ENCODE results near the gene MST1. TPM values are rescaled to one million over a fixed set of nuclear protein-coding genes. Genes with fewer than 3 reads are reported as not detected.

MST1 gene
- total RNA-seq, 1 experiment from 2014 or later = 1.7 TPM

GRCh38 chr3:49673715-49674496 lies 15.4 kb downstream of the MST1 start, which contains the start of gene APEH:
TSS of gene APEH (plus strand) at chr3:49674351. CDS start at chr3:49674402, 51 bp downstream.
- no peaks in the 10 kb centered on the region for H3K9me2 ChIP-seq (replicated peaks; ENCODE audit: low read length)
- no peaks in the 10 kb centered on the region for H3F3A ChIP-seq (ENCODE audit: low read length, unreplicated experiment)
- ATAC-seq = peak; percentile 81
- H3K27me3 ChIP-seq (ENCODE audit: low read length) = no peaks in the 10 kb centered on the region
- BruUV-seq (replicated peaks) = no TSS peak
- intact Hi-C loops (cut with micrococcal nuclease) = loop anchor here (5.0 kb wide), 2 partner anchors 202 to 222 kb away; partner anchors contain the start of gene DAG1
- CTCF ChIA-PET = interaction anchor here (3.3 kb wide), 1 partner anchor 134 kb away, joined by 52 read pairs; no protein-coding TSS in a partner anchor
- DNase-seq = peak; percentile 98
- H3K4me1 ChIP-seq (ENCODE audit: insufficient read depth, low read length) = peaks cover 26% of the 10 kb centered on the region
- peaks cover 24% of the 10 kb centered on the region for H3K79me2 ChIP-seq (ENCODE audit: low read length)
- peak within 1 kb of the TSS; percentile 94 for H3K4me2 ChIP-seq (ENCODE audit: low read length)
- POLR2A ChIA-PET (ENCODE audit: unreplicated experiment) = no interaction called here
- H3K9me3 ChIP-seq (ENCODE audit: low read length) = no peaks in the 10 kb centered on the region
- H3K9ac ChIP-seq (ENCODE audit: low read length) = peak within 1 kb of the TSS; percentile 98
- peak within 1 kb of the TSS; percentile 89 for H3K27ac ChIP-seq (ENCODE audit: low read length)
- peak within 1 kb of the TSS; percentile 75 for H2AFZ ChIP-seq (ENCODE audit: low read length)
- peak within 1 kb of the TSS; percentile 88 for H3K4me3 ChIP-seq (ENCODE audit: low read length)
- no peaks in the 10 kb centered on the region for H4K20me1 ChIP-seq (ENCODE audit: low read length)
- TF ChIP-seq EZH2 (IDR thresholded peaks at IDR 0.05; ENCODE audit: low read length, unreplicated experiment) = no peak
- H3K36me3 ChIP-seq (ENCODE audit: low read depth, low read length) = peaks cover 25% of the 10 kb centered on the region; the same call in 1 of the 2 replicates

GRCh38 chr3:49673121-49673714 lies 16.1 kb downstream of the MST1 start:
- BruUV-seq (replicated peaks) = TSS peak; percentile 86
- intact Hi-C loops (cut with micrococcal nuclease) = loop anchor here (5.0 kb wide), 2 partner anchors 201 to 221 kb away; partner anchors contain the start of gene DAG1
- POLR2A ChIA-PET (ENCODE audit: unreplicated experiment) = no interaction called here
- CTCF ChIA-PET = interaction anchor here (3.3 kb wide), 1 partner anchor 134 kb away, joined by 52 read pairs; no protein-coding TSS in a partner anchor
- Histone ChIP-seq H3F3A (ENCODE audit: low read length, unreplicated experiment) (peaks cover 4% of the 10 kb centered on the region), H3K4me3 (ENCODE audit: low read length) (peak overlapping the region; percentile 88), H3K27me3 (ENCODE audit: low read length) (no peaks in the 10 kb centered on the region), H3K4me2 (ENCODE audit: low read length) (peak overlapping the region; percentile 94), H3K9me2 (replicated peaks; ENCODE audit: low read length) (no peaks in the 10 kb centered on the region), H4K20me1 (ENCODE audit: low read length) (no peaks in the 10 kb centered on the region), H3K36me3 (ENCODE audit: low read depth, low read length) (peaks cover 18% of the 10 kb centered on the region; the same call in 1 of the 2 replicates), H3K79me2 (ENCODE audit: low read length) (peaks cover 24% of the 10 kb centered on the region), H3K9ac (ENCODE audit: low read length) (peak overlapping the region; percentile 98), H3K9me3 (ENCODE audit: low read length) (no peaks in the 10 kb centered on the region), H2AFZ (ENCODE audit: low read length) (peak overlapping the region; percentile 75), H3K4me1 (ENCODE audit: insufficient read depth, low read length) (peaks cover 32% of the 10 kb centered on the region), H3K27ac (ENCODE audit: low read length) (peak overlapping the region; percentile 89)
- TF ChIP-seq CTCF (conservative IDR thresholded peaks at IDR 0.05; ENCODE audit: low read depth, low read length) (no peak), EZH2phosphoT487 (IDR thresholded peaks at IDR 0.05; ENCODE audit: borderline replicate concordance, low read length) (no peak), EZH2 (IDR thresholded peaks at IDR 0.05; ENCODE audit: low read length, unreplicated experiment) (no peak)
- DNase-seq (peak; percentile 17), ATAC-seq (no peak)
